ENCODE measurements around the gene JUN.

Gene JUN

DNA sequence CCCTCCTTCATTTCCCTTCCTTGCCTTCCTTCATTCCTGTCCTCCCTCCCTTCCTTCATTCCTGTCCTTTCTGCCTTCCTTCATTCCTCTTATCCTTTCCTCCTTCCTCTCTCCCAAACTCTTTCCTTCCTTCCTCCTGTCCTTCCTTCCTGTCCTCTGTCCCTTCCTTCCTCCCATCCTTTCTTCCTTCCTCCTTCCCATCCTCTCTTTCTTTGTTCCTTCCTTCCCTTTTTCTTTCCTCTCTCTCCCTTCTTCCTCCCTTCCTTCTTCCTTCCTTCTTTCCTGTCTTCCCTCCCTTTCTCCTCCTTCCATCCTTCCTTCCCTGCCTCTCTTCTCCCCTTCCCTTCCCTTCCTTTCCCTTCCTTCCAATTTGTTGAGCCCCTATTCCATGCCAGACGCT, 15.8 kb upstream of the JUN start:
- DNase-seq (ENCODE audit: extremely low read depth, insufficient read length): no peak
- Histone ChIP-seq H3K27me3 (replicated peaks; ENCODE audit: control insufficient read depth, insufficient read depth, low read length) (no peaks in the 10 kb centered on the region), H3K36me3 (ENCODE audit: control insufficient read depth, insufficient read depth, low read length) (no peaks in the 10 kb centered on the region), H3K4me3 (replicated peaks; ENCODE audit: low read depth, low read length) (no peak overlapping the region)
- TF ChIP-seq CTCF (IDR thresholded peaks at IDR 0.05; ENCODE audit: insufficient read depth, low read length, poor library complexity, severe bottlenecking): no peak

DNA sequence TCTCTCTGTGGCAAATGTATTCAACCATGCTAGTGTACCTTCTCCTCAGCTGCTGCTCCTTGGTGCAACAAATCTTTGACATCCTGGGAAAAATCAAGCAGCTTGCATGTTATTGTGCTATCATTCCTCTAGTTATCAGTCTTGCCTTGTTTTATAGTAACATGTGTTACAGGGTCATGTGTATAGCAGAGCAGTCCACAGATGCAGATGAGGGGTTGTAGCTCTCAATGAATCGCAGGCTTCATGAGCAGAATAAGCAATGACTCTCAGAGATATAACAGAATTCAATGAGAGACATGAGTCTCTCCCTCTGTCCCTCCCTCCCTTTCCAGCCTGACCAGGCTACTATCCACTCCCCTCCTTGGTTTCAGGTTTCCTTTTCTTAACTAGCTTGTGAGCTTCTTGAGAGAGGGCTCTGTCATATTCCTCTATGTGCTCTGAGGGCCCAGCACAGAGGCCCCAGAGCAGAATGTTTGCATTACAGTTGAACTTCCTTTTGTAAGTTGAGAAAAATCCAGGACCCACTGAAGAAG, 15.1 kb upstream of the JUN start:
- Histone ChIP-seq H3K4me3 (replicated peaks; ENCODE audit: low read depth, low read length) (no peak overlapping the region), H3K27me3 (replicated peaks; ENCODE audit: control insufficient read depth, insufficient read depth, low read length) (no peaks in the 10 kb centered on the region), H3K36me3 (ENCODE audit: control insufficient read depth, insufficient read depth, low read length) (no peaks in the 10 kb centered on the region)
- TF ChIP-seq CTCF (IDR thresholded peaks at IDR 0.05; ENCODE audit: insufficient read depth, low read length, poor library complexity, severe bottlenecking): no peak
- DNase-seq (ENCODE audit: extremely low read depth, insufficient read length): no peak

- DNase-seq (ENCODE audit: extremely low read depth, insufficient read length): no peak
- Histone ChIP-seq H3K4me3 (replicated peaks; ENCODE audit: low read depth, low read length) (no peak overlapping the region), H3K27me3 (replicated peaks; ENCODE audit: control insufficient read depth, insufficient read depth, low read length) (no peaks in the 10 kb centered on the region), H3K36me3 (ENCODE audit: control insufficient read depth, insufficient read depth, low read length) (no peaks in the 10 kb centered on the region)
- TF ChIP-seq CTCF (IDR thresholded peaks at IDR 0.05; ENCODE audit: insufficient read depth, low read length, poor library complexity, severe bottlenecking): no peak
Measured at GRCh38 chr1:58796416-58796815, 12.6 kb upstream of the JUN start.

DNA sequence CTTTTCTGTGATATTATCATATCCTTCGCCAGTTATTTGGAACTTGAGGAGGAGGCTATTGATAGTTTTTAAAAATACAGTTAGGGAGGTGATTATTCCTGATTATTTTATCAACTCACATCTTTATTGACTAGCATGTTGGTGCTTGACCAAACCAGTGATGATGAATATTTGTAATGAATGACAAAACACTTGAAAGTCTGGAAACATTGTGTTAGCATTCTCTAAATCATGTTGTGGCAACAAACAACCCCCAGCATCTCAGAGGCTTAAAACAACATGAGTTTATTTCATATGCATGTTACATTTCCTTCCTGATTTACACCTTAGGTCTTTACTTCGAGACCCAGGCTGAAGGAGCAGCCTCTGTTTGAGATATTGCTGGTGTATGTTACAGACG, 10.7 kb upstream of the JUN start:
- no peak for DNase-seq (ENCODE audit: extremely low read depth, insufficient read length)

GRCh38 chr1:58792846-58793245, 9.0 kb upstream of the JUN start:
- TF ChIP-seq CTCF (IDR thresholded peaks at IDR 0.05; ENCODE audit: insufficient read depth, low read length, poor library complexity, severe bottlenecking): no peak
- Histone ChIP-seq H3K36me3 (ENCODE audit: control insufficient read depth, insufficient read depth, low read length) (no peaks in the 10 kb centered on the region), H3K27me3 (replicated peaks; ENCODE audit: control insufficient read depth, insufficient read depth, low read length) (no peaks in the 10 kb centered on the region), H3K4me3 (replicated peaks; ENCODE audit: low read depth, low read length) (no peak overlapping the region)
- no peak for DNase-seq (ENCODE audit: extremely low read depth, insufficient read length)

More for the DNA sequence above, 10.7 kb upstream of the JUN start:
- no peak for TF ChIP-seq CTCF (IDR thresholded peaks at IDR 0.05; ENCODE audit: insufficient read depth, low read length, poor library complexity, severe bottlenecking)
- Histone ChIP-seq H3K27me3 (replicated peaks; ENCODE audit: control insufficient read depth, insufficient read depth, low read length) (no peaks in the 10 kb centered on the region), H3K4me3 (replicated peaks; ENCODE audit: low read depth, low read length) (no peak overlapping the region), H3K36me3 (ENCODE audit: control insufficient read depth, insufficient read depth, low read length) (no peaks in the 10 kb centered on the region)

GRCh38 chr1:58791106-58791505, 7.3 kb upstream of the JUN start:
- Histone ChIP-seq H3K27me3 (replicated peaks; ENCODE audit: control insufficient read depth, insufficient read depth, low read length) (no peaks in the 10 kb centered on the region), H3K4me3 (replicated peaks; ENCODE audit: low read depth, low read length) (no peak overlapping the region), H3K36me3 (ENCODE audit: control insufficient read depth, insufficient read depth, low read length) (no peaks in the 10 kb centered on the region)
- TF ChIP-seq CTCF (IDR thresholded peaks at IDR 0.05; ENCODE audit: insufficient read depth, low read length, poor library complexity, severe bottlenecking): no peak
- no peak for DNase-seq (ENCODE audit: extremely low read depth, insufficient read length)

Data from GM06990 (cell line).